HG02642 (cell line): ENCODE data around the gene CTIF.

Experiments
- ATAC-seq: cut with Tn5 transposase; IDR thresholded peaks from one replicate; pipeline ENCODE4 v1.9.1; 2021; ENCODE audit warnings: mild to moderate bottlenecking; ENCODE audit not compliant: unreplicated experiment, poor library complexity

Gene CTIF

GRCh38 chr18:48736321-48737260 is 197.8 kb downstream of the CTIF start:
- ATAC-seq = no peak

- ATAC-seq = no peak
Observed at GRCh38 chr18:48739266-48740067, 200.6 kb downstream of the CTIF start.

- ATAC-seq = no peak
Observed at GRCh38 chr18:48740068-48740440, 201.2 kb downstream of the CTIF start.

DNA sequence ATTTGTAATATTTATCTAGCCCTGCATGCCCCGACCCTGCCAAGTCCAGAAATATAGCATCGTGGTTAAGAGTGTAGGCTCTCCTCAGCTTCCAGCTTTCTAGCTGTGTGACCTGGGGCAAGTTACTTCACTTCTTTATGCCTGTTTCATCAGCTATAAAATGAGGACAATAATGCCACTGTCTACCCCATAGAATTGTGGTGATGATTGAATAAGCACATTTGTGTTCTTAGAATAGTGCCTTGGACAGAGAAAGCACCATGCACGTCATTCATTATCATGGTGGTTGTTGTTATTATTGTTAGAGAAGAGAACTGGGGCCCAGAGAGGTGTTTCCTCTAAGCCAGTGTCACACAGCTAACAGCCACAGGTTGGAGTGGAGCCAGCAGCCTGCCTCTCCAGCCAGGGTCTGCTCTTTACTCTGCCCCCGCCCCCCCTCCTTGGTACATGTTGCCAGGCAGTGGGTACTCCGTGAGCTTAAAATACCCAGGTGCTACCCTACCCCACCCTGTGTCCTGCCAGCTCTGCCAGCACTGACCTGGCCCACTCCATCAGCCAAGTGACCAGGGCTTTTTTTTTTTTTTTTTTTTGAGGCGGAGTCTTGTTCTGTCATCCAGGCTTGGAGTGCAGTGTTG is 202.1 kb downstream of the CTIF start:
- no peak for ATAC-seq

GRCh38 chr18:48741866-48742265 is 203.0 kb downstream of the CTIF start:
- no peak for ATAC-seq

- no peak for ATAC-seq
Observed at GRCh38 chr18:48742304-48742703, 203.5 kb downstream of the CTIF start.

DNA sequence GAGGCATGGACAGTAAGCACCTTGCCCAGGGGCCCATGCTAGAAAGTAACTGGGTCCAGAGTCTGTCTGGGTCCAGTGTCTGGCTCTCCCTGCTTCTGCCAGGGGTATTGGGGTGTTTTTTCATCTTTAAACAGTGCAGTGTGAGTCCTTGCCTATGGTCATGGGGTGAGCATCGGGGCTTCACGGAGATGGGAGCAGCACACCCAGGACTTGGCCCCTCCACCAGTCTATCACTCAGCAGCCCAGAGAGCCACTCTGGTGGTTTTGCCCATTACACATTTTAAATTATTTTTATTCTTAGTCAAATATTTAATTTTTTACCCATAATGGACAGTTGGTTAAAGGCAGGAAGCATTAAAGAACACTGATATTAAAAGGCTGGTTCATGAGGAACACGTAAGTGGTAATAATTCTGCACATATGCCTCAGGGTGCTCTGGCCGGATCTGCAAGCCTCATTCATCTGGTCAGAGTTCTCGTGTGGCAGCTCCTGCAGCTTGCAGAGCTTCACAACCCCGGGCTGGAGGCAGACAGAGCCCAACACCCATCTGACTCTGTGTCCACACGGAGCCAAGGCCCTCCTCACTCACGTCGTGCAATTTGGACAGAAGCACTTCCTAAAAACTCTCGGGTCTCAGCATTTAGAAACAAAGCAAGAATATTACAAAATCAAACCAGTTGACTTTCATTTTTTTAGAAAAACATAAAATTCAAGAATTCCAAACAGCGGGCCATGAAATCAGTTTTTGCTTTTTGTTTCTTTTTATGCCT is 204.1 kb downstream of the CTIF start:
- ATAC-seq = no peak

GRCh38 chr18:48743886-48744285 is 205.1 kb downstream of the CTIF start:
- no peak for ATAC-seq

GRCh38 chr18:48745293-48745692 is 206.5 kb downstream of the CTIF start:
- no peak for ATAC-seq

DNA sequence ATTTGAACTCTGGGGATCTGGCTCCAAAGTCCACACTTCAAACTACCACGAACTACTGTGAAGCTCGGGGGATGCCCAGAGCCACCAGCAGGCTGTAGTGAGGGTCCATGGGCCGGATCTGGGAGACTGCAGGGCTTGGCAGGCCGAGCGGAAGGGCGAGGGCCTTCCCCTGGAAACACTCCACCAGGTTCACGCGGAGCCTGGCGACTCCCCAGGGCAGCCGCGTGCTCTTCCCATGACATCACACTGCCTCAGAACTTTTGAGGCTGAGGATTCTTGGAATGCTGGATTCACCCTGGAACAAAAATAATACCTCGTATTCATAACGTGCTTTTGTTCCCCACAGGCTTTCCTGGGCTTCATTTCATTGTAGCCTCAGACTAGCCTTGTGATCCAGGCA is 210.9 kb downstream of the CTIF start:
- ATAC-seq = no peak

DNA sequence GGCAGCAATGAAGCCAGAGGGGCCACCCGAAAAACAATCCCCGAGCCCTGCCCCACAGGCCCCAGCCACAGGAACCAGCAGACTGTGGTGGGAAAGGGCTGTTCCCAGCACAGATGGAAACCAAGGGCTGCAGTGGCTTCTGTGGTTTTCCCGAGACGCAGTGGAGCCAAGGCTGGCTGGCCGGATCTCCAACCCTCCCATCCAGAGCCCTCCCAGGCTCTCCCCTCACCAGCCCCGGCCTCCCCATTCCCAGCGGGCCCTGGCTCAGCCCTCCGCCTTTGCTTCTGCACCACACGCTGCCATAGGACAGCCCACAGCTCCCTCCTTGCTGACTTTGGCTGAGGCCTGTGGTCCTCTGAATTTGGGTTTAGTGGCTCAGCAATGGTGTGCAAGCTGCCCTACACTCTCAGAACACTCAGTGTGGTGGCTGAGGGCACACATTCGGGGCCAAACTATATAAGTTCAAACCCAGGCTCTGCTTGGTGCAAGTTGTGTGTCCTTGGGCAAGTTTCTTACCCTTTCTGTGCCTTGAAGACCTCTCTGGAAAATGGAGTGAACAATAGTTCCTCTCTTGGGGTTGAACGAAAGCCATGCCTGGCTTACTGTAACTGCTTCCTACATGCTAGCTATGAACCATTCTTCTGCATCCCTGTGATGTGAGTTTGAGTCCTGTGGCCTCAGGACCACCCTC is 211.8 kb downstream of the CTIF start:
- no peak for ATAC-seq

DNA sequence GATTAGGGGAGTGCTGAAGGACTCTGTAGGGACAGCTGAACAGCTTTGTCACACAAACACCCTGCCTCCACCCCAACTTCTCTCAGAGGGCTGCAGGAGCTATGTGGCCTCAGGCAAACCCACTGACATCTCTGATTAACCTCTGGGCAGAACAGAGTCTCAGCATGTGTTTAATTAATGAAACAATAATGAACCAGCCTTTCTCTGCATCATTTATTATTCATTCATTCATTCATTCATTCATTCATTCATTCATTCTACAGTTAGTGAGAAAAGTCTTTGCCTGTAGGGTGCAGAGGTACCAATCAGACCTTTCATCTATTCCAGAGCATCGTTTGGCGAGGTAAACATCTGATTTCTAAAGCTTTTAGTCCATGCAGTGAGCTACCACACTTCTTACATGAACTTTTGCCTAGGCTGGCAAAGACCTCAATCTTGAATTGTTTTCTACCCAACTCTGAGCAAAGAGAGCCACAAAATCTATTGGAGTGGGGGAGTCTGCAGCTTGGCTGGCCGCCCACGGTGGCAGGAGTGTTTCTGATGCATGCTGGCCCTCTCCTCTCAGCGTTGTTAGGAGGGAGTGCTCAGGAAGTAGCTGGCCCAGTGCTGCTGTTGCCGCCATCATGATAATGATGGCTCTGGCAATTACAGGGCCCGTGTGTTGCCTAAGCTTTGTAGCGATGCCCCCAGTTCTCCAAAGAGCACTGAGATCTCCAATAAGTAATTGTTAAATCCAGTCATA is 213.1 kb downstream of the CTIF start:
- no peak for ATAC-seq

DNA sequence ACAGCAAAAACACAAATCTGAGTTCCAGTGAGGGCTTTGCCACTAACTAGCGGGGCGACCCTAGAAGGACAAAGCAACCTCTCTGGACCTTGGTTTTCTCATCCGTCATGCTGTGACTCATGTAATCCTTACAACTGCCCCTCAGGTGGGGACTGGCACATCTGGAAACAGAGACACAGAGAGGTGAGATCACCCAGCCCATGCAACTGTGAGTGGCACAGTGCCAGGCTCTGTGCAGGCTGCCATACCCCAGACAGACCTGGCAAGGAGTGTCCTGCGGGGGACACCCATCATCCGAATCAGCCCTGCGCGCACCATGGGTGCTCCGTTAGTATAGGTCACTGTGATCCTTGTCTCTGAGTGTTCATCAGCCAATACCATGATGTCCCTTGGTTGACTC is 213.6 kb downstream of the CTIF start:
- no peak for ATAC-seq

DNA sequence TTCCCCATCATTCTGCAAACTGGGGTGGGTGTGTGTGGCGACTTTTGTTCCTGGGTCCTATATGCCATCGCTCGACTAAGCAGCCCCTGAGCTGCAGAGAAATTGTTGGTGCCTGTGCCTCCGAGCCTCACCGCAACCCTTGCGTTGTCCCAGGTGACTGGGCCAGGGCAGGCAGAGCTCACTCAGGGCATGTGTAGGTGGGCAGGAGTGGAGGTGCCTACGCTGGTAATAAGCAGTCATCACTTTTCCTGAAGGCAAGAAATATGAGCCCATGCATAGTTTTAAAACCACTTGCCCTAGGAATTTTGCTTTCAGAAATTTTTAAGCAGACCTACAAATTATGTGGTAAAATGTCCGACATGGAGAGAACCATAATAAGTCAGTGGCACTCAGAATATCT is 214.1 kb downstream of the CTIF start:
- ATAC-seq = no peak

DNA sequence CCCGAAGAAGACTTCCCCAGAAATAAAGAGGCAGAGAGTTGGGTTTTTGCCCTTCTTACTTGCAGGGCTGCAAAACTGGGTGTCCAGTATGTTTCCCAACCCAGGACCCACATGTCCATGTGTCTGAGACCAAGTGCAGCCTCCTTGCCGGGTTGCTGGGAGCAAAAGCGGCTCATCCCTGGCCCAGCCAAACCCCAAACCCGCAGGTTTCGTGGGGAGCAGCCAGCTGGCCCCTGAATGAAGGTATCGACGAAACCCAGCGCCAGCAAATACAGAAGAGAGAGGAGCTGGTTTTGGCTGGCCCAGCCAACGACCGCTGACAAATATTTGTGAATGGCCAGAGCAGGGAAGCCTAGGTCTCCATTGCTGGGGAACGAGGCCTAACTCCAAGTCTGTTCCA is 214.9 kb downstream of the CTIF start:
- ATAC-seq = no peak

- ATAC-seq = no peak
Observed at GRCh38 chr18:48754559-48754958, 215.7 kb downstream of the CTIF start.

- ATAC-seq = peak; percentile 58
Observed at GRCh38 chr18:48754993-48755473, 216.2 kb downstream of the CTIF start.

GRCh38 chr18:48756511-48757226 is 217.8 kb downstream of the CTIF start:
- ATAC-seq = no peak
